Stimulated activated CD4-positive, alpha-beta T cell treated with anti-CD3 and anti-CD28 coated beads, Interleukin-15, amount 100 ng/mL, for 48 hours (primary cell): ENCODE results near the gene ZNF277.

Experiments used
- DNase-seq, 2 donors: peaks; one replicate each; pipeline ENCODE4 v3.0.0-alpha.2; 2020; ENCODE audit warnings: low read depth in 2 of 2

Gene ZNF277, protein sequence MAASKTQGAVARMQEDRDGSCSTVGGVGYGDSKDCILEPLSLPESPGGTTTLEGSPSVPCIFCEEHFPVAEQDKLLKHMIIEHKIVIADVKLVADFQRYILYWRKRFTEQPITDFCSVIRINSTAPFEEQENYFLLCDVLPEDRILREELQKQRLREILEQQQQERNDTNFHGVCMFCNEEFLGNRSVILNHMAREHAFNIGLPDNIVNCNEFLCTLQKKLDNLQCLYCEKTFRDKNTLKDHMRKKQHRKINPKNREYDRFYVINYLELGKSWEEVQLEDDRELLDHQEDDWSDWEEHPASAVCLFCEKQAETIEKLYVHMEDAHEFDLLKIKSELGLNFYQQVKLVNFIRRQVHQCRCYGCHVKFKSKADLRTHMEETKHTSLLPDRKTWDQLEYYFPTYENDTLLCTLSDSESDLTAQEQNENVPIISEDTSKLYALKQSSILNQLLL

DNA sequence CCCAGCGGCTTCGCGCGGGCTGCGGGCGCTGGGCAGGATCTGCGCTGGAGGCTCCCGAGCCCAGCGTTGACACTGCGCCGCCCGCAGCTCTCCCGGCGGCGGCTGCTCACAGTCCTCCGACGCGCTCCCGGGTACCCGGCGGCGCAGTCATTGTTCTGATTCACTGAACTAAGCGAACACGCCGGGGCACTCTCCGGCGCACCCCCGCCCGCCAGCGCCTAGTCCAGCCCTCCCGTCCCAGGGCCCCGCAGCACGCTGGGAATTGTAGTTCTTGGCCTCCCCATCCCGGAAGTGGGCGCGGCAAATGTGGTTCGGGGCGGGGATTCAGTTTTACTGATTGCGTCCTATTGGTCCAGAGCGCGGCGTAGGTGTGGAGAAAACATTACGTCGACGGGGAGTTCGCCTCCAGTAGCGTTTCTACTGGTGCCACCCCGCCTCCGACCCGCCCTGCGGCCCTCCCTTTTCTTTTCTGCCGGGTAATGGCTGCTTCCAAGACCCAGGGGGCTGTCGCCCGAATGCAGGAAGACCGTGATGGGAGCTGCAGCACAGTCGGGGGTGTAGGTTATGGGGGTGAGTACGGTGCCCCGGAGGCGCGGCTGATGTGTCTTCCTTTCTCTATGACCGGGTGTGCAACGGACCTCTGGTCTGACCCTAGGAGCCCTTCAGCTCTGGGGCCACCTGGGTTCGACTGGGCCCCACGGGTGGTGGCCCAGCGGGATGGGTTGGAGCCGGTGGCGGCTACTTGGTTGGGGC, at the start of gene ZNF277, which contains the start of gene DOCK4:
Gene ZNF277 (plus strand): TSS at position 458 of the 753 bp plus-strand sequence. CDS start 22 bp downstream, at position 480.
Gene DOCK4 (minus strand): TSS at position 162 of the 753 bp plus-strand sequence. CDS start 261 bp downstream, outside the sequence.
- DNase-seq, result peak; percentile 98 to 99

DNA sequence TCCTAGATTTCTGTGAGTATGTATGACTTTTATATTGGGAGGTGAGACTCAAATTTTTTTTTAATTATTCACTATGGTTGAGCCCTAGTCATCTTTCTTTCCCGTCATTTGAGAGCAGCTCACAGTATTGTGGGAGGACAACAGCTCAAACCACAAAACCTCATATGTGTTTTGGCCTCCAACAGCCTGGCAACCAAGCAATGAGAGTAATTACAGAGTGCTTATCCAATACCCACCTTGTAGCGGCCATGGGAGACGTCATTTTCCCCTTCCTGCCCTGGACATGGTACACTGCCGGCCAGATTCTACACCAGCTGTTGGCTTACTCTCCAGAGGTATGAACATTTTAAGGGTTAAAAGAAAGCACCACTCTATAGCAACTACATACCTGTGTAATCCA, 49.4 kb upstream of the ZNF277 start:
- DNase-seq, result no peak

DNA sequence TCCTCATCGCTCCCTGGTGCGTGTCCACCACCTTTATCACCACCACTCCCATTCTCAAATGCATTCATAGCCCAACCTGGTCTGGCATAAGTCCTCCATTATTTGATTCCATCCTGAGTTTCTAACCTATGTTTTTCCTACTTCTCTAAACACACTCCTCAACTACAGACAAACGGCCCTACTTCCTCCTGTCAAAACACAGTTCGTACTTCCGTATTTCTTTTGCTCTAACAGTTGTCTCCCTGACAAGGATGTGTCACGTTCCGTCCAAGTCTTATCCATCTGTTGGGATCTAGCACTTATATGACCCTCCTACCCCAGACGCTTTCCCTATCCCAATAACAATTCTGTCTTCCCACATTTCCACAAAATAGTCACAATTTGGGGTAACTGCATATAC, 47.1 kb upstream of the ZNF277 start:
- DNase-seq, result no peak

DNA sequence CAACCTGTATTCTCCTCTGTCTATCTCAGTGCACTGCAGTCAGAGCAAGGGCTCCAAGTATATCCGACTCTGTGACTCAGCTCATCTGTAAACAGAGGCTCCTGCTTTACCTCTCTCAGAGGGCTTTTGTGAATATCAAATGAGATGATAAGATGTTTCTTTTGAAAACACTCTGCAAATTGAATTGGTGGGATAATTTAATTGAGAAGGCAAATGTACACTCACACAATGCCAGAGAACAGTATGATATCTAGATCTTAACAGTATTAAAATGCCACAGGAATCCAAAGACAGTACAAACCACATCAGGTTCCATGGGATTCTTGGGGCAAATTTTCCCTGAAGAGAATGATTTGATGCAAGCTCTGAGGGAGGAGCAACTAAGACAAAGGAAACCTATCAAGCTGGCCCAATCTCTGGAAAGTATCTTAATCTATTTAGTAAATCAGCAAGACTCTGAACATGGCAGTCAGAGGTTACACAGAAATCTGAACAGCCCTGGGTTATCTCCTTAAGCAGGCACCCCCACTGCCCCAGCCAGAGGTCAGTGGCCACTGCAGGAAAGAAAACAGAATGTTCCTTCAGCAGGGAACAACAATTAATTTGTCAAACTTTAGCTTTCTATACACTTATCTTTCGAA, 46.2 kb upstream of the ZNF277 start:
- DNase-seq, result no peak

DNA sequence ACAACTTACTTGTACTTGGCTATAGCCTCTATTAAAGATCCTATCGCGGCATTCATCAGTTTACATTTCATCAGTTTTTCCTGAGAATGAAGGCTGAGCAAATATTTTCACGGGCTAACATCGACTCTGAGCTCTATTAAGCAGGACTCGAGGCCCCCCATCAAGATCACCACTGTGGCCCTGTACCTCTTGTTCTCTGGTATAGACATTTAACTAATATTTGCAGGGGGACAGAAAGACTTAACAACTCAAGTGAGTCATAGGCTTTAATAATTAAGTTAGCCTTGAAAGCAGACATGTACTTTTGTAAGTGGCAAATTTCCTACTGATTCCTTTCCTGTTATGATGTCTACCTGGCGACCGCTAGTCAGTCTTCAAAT, 45.7 kb upstream of the ZNF277 start:
- no peak for DNase-seq

DNA sequence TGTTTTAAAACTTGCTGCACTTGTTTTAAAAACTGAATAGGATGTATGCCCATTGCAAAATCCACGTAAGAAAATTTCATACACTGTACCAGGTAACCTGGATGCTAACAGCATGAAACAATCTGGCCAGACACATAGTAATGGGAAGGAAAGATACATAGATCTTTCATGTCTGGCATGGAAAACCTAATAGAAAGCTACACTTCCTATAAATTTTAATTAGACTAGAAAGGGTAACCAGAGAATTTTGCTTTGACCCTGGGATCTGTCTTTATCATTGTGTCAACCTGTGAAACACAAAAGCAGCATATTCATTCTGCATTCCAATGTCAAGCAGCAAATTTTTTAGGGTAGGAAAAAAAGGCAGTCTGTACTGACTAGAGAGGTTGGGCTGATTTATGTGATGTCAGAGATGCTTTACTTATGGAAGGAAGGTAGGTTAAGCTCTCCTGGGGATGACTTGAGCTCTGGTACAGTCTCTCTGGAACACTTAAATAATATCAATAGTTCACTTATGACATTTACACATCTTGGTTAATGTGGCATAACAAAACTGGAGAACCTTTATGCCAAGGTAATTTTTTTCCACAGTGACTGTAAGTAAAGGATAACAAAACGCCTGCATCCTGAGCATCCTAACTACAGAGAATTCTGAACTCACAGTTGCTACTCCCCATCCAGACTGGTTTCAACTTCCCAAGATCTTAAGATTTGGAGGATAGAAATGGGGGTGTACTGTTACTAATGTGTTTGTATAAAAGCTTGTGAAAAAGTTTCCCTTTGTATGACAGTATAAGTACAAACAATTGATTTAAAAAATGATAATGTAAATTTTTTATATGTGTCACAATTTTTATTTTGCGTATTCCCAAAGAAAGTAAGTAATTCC, 45.0 kb upstream of the ZNF277 start:
- DNase-seq, result no peak

DNA sequence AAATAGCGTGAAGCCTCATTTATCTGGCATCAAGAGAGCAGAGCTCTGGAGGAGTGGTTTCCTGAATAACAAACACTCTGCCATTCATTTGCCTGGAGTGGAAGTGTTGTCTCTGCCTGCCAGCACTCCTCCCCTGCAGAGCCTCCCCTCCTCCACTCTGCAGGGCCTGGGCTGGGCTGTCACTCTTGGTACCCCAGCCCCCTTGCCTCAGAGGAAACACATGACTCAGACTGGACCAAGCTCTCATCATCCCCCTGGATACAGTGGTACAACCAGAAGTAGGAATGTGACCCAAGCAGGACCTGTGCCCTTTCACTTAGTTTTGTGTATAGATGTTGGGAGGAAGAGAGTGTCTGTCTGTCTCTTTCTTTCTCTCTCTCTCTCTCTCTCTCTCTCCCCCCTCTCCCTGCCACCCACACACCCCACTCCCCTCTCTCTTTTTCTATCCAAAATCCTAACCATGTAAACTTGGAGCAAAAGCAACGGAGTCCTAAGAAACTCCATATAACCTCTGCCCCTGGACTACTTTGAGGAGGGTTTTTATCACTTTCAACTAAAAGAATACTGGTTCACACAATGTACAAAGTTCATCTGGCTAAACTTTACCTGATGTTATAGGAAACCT, 44.2 kb upstream of the ZNF277 start:
- no peak for DNase-seq

DNA sequence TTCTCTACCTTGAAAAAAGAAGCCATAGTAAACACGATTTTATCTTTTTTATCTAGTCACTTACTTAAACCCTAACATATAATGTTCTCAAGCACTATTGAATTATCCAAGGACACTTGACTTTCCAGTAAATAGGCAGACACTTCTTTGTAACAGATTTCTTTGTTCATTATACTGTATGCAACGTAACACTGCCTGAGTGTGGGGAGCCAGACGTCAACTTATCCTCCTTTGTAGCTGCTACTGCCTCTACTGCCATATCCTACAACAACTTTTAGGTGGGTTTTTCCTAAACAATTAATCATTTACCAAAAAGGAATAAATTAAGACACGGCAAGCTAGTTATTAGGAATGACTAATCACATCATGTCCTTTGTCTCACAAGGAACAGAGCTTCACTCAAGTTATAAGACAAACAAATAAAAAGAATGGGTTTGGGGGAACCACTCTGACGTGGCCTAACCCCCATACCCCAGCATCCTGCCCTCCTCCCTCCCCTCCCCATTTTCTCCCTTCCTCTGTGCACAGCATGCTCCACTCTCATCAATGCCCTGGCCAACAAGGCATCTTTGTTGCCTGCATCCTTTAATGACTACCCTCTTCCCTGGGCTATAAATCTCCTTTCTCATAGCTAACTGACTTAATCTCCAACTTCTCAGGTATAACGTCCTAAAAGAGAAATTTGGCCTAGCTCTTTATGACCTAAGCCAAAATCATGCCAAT, 43.5 kb upstream of the ZNF277 start:
- DNase-seq, result no peak

DNA sequence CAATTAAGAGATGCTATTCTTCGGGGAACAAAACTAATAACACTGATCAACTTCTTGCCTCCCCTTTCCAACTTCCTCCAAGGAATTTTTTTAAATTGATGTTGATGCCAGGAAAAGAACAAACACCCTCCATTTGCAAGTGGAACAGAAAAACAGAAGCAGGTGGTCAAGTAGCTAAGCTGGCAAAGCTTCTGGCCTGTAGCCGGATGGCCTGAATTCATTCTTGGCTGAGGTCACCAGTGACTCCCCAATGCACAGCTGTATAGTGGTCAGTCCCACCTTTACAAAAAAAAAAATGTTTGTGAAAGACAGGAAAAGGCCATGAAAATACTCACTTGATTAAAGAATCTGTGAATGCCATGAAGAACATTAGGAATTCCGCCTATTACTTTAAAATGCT, 39.3 kb upstream of the ZNF277 start:
- DNase-seq, result no peak

DNA sequence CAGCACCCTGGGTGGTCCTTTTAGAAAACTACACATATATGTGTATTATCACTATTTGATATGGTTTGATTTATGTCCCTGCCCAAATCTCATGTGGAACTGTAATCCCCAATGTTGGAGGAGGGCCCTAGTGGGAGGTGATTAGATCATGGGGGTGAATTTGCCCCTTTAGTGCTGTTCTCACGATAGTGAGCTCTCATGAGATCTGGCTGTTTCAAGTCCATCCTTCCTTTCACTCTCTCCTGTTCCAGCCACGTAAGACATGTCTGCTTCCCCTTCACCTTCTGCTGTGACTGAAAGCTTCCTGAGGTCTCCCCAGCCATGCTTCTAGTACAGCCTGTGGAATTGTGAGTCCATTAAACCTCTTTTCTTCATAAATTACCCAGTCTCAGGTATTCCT, 37.6 kb upstream of the ZNF277 start:
- no peak for DNase-seq

DNA sequence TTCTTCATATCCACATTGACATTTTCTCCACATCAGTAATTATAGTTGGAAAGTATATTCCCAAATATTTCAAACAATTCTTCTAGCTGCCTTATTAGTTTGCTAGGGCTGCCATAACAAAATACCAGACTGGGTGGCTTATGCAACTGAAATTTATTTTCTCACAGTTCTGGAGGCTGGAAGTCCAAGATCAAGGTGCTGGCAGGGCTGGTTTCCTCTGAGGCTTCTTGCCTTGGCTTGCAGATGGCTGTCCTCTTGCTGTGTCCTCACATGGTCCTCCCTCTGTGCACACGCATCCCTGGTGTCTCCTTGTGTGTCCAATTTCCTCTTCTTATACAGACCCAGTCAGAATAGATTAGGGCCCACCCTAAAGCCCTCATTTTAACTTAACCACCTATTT, 34.8 kb upstream of the ZNF277 start:
- no peak for DNase-seq

DNA sequence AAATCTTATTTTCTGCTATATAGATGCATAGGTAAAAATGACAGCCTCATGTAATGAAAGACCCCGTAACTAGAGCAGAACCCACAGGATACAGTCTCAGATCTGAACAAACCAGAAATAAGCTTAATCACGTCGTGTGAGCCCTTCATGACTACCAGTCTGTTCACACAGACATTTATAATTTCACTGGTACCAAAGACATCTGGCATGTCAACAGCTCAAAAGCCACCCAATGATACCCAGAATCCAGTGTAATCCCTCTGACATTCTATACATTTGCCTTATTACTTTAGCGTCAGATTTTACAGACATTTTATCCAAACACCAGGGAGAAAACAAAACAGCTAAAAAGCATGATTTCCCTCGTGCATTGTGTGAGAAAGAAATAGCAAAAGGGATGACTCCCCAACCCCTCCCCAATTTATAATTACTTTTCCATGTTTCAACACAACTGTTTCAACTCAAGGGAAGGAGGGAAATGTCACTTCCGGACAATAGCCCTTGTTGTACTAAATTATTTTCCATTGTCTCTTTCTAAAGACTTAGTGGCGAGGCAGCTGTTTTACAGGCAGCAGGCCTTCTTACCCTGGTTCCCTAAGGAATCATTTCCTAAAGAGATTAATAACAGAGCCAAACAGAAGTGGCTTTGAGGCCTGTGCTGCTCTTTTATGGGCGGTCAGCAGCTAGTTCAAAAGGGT, 33.5 kb upstream of the ZNF277 start:
- DNase-seq, result no peak

DNA sequence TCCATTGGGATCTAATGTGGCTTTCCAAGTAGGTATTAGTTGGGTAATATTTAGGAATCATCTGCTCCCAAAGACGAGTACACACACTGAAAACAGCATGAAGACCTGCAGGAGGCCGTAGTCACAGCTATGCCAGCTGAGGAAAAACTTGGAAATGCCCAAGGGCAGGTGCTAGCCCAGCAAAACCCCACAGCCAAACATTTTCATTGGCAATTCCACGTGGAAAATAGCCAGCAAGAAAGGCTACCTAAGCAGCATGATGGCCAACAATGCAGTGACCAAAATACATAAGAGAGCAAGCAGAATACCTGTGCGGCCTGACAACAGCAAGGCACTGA, 33.0 kb upstream of the ZNF277 start:
- no peak for DNase-seq

DNA sequence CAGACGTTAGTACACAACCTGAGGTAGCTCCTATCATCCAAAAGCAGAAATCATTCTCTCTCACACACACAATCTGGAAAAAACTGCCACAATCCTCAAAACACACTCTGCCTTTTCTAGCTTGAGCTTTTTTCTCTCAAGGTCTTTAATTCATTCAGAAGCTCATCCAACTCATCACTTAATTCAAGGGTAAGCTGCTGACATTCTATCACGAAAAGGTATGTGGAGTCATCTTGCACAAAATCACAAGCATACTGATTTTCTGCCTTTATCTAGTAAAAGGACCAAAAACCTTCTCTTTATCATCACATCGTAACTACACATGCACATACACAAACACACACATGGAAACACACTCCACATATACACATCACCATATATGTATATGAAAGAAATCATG, 32.3 kb upstream of the ZNF277 start:
- no peak for DNase-seq

DNA sequence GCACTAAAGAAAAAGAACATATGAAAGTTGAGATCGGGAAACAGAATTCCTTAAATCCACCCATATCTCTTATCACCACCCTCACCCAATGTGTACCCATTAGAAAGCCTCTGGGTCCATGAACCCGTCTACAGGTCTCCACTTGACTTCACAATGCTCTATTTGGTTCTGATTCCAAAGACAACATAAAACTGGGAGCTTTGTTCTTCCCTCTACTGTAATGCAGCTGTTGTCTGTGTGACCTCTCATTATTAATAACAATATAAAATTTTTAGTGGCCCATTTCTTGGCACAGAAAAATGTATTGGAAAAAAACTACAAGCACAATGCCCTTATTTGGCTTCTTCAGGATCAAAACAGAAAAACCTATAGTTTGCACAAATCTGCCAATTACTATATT, 30.3 kb upstream of the ZNF277 start:
- no peak for DNase-seq

DNA sequence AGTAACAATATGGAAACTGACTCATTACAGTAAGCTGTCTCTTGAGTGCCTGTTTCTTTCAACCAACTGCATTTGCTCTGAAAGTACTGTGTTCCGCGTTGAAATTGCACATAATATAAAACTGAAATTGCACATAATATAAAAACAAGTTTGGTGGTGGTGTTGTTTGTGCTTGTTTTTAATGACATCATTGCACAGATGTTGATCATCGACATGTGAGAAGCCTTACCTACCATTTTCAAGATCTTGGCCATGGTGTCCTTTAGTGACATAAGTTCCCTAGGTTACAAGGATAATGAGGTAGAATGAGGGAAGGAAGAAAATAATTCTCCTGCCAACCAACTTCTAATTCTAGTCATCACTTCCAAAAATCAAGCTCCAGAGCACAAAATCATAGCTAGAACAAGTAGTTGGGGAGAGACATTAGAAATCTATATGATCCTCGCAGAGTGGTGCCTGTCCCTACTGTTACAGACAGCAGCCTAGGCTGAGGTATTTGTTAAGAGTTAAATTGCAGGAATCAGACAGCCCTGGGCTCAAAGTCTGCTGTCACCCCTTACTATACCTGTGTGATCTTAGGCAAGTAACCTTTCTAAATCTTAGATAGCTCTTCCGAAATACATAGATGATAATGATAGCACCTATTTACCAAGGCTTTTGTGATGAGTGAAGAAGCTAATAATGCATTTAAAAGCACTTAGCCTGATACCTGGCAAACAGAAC, 29.6 kb upstream of the ZNF277 start:
- no peak for DNase-seq

DNA sequence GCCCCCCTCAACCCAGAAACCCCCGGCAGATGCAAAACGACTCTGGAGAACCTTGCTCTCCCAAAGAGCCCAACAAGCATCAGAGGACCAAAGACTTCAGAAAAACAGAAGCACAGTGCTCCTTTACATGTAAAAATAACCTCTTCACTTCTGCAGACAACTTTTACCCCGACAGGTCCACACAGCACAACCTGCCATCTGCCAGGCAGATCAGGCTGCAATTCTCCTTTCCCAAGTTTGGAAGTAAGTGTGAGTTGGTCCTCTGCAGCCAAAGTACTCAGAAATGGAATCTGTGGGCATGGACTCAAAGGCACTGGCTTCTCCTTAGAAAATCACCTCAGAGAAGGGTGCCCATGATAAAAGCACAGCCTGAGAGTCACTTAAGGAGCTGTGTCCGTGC, 26.3 kb upstream of the ZNF277 start:
- DNase-seq, result no peak

DNA sequence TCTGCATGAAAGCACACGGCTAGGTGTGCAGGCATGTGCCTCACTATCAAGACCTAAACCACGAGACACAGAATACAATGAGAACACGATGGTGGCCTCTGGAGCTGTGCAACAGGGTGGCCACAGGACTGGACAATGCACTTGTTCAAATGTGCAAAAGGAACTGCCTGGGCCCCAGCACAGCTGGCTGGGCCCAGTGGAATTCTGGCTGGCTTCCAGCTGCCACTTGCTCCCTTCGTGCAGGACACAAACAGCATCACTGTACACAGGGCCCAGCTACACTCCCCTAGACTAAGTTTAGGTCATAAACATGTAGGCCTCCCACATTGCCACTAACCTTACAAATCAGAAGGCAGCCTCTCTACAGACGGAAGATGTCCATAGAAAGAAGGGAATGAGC, 23.7 kb upstream of the ZNF277 start:
- no peak for DNase-seq

DNA sequence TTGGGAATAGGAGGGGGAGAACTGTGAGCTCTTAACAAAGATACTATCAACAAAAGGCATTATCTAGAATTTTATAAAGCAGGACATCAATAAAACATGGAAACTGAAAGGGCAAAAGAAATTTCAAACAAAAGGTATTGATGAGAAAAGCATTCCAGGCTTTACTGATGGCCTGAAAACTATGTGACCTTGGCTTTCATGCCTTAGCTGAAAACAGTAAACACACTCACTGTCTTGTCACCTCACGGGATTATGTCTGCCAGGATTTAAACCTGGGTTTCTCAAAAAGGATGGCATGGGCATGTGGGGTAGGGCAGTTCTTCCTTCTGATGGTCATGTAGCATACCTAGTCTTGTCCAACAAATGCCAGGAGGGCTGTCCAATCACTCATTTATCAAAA, 23.2 kb upstream of the ZNF277 start:
- DNase-seq, result no peak
